OCI-LY7 (cell line): ENCODE results near the gene STK4. TPM values are rescaled to one million over a fixed set of nuclear protein-coding genes. Genes with fewer than 3 reads are reported as not detected.
A peak's percentile ranks its signal among the peaks of the same experiment; 100 is the strongest.
"Not testable (repeated sequence)": the region's sequence is repeated elsewhere in the genome, so short reads cannot be mapped to it uniquely, and the experiment has no call there.

Experiments used
- BruUV-seq: library from RNA; stranded (reverse); fragments of 400-500 nt; replicated peaks from 2 replicates; lab custom pipeline; 2021; lab: Mats Ljungman, UMichigan
- CTCF ChIA-PET: fragments of 300-600 bp; sonication (Branson Sonifier 250); formaldehyde crosslinking; loops from one replicate; lab custom pipeline; 2022; ENCODE audit warnings: antibody characterized with exemption; ENCODE audit not compliant: unreplicated experiment; lab: Charles Lee
- POLR2A ChIA-PET: fragments of 300-600 bp; sonication (Branson Sonifier 250); formaldehyde crosslinking; loops from one replicate; lab custom pipeline; 2022; ENCODE audit warnings: antibody characterized with exemption; lab: Charles Lee
- DNase-seq: peaks from one replicate; pipeline ENCODE4 v3.0.0-alpha.2; 2015; ENCODE audit warnings: low spot score
- H2AFZ ChIP-seq: fragments of 200-600 bp; sonication (generic), shearing (Covaris generic); 2 replicates; pipeline ENCODE4 v1.6.1; 2014; ENCODE audit warnings: mild to moderate bottlenecking, antibody characterized with exemption, low read length, moderate library complexity
- H3K27ac ChIP-seq: fragments of 200-600 bp; sonication (generic); 2 replicates; pipeline ENCODE4 v1.5.1; 2014; ENCODE audit warnings: mixed run types, low read depth, mild to moderate bottlenecking, moderate library complexity, low read length, inconsistent platforms; ENCODE audit not compliant: poor library complexity, severe bottlenecking
- H3K36me3 ChIP-seq: fragments of 200-600 bp; sonication (generic); 2 replicates; pipeline ENCODE4 v1.6.1; 2014; ENCODE audit warnings: mild to moderate bottlenecking, antibody characterized with exemption, low read length, moderate library complexity, mixed read lengths; ENCODE audit not compliant: insufficient read depth
- H3K4me1 ChIP-seq: fragments of 200-600 bp; sonication (generic); 2 replicates; pipeline ENCODE4 v1.5.1; 2014; ENCODE audit warnings: mild to moderate bottlenecking, low read length; ENCODE audit not compliant: insufficient read depth, poor library complexity, severe bottlenecking
- H3K4me2 ChIP-seq: fragments of 200-600 bp; sonication (generic); 2 replicates; pipeline ENCODE4 v1.6.1; 2014; ENCODE audit warnings: mild to moderate bottlenecking, low read length
- H3K4me3 ChIP-seq: fragments of 200-600 bp; sonication (generic); 2 replicates; pipeline ENCODE4 v1.5.1; 2014; ENCODE audit warnings: mild to moderate bottlenecking, low read depth, low read length; ENCODE audit not compliant: poor library complexity, severe bottlenecking
- H3K79me2 ChIP-seq: fragments of 200-600 bp; sonication (generic); 2 replicates; pipeline ENCODE4 v1.6.1; 2016; ENCODE audit warnings: low read depth, mild to moderate bottlenecking, low read length, moderate library complexity, mixed read lengths; ENCODE audit not compliant: insufficient read depth
- H3K9me2 ChIP-seq: fragments of 200-600 bp; sonication (generic); 2 replicates; pipeline ENCODE4 v1.6.1; 2016; ENCODE audit warnings: mild to moderate bottlenecking, low read length, mixed read lengths; ENCODE audit not compliant: insufficient read depth
- H3K9me3 ChIP-seq: fragments of 200-600 bp; sonication (generic); 2 replicates; pipeline ENCODE4 v1.6.1; 2014; ENCODE audit warnings: mild to moderate bottlenecking, mixed run types, low read length, mixed read lengths
- H4K20me1 ChIP-seq: fragments of 200-600 bp; sonication (generic); 2 replicates; pipeline ENCODE4 v1.6.1; 2014; ENCODE audit warnings: mild to moderate bottlenecking, antibody characterized with exemption, low read length, moderate library complexity, mixed read lengths; ENCODE audit not compliant: insufficient read depth
- CTCF ChIP-seq: fragments of 200-600 bp; sonication (generic); conservative IDR thresholded peaks from 2 replicates; pipeline ENCODE4 v1.5.1; 2014; ENCODE audit warnings: mild to moderate bottlenecking, antibody characterized with exemption, low read length, moderate library complexity, mixed read lengths
- EZH2phosphoT487 ChIP-seq: fragments of 200-600 bp; sonication (generic); IDR thresholded peaks from 2 replicates; pipeline ENCODE4 v1.6.1; 2018; ENCODE audit warnings: low read depth, borderline replicate concordance, mild to moderate bottlenecking, mixed run types, antibody characterized with exemption, low read length, moderate library complexity, mixed read lengths
- intact Hi-C: fragments of 100-400 bp; cut with micrococcal nuclease; formaldehyde crosslinking; loops from one replicate; pipeline ENCODE4 v1.10.0; 2022; ENCODE audit not compliant: unreplicated experiment
- total RNA-seq, 2 experiments: library from RNA; depleted of rRNA in 1 of 2; stranded (reverse); fragments of >200 nt in 1 of 2; shearing (Covaris generic) in 1 of 2; gene quantifications; 2 replicates each; pipeline ENCODE4 v1.2.3, GENCODE V29; 2014 to 2022

The STK4 gene
- total RNA-seq, 2 experiments from 2014 or later = 67.9 to 140 TPM

GRCh38 chr20:45060294-45060693 is 94.0 kb downstream of the STK4 start:
- no peak overlapping the region for H2AFZ ChIP-seq
- no peak overlapping the region for H3K27ac ChIP-seq
- no TSS peak for BruUV-seq
- H3K9me3 ChIP-seq = no peaks in the 10 kb centered on the region
- H3K36me3 ChIP-seq = peaks cover 83% of the 10 kb centered on the region
- H3K4me2 ChIP-seq = no peak overlapping the region
- peaks cover 7% of the 10 kb centered on the region for H3K4me1 ChIP-seq
- ChIA-PET POLR2A (interaction anchor here (1.5 kb wide), 1 partner anchor 10 kb away, joined by 6 read pairs; no protein-coding TSS in a partner anchor), CTCF (interaction anchor here (0.7 kb wide), 1 partner anchor 10 kb away, joined by 3 read pairs; no protein-coding TSS in a partner anchor)
- H4K20me1 ChIP-seq = 0 out of 2 replicates have a peak, but pooled peaks cover 4% of the 10 kb centered on the region
- intact Hi-C loops = no loop called here
- peaks cover 17% of the 10 kb centered on the region; the same call in 1 of the 2 replicates for H3K79me2 ChIP-seq
- no peaks in the 10 kb centered on the region for H3K9me2 ChIP-seq
- no peak overlapping the region for H3K4me3 ChIP-seq
- no peak for DNase-seq
- TF ChIP-seq EZH2phosphoT487 (no peak), CTCF (no peak)

DNA sequence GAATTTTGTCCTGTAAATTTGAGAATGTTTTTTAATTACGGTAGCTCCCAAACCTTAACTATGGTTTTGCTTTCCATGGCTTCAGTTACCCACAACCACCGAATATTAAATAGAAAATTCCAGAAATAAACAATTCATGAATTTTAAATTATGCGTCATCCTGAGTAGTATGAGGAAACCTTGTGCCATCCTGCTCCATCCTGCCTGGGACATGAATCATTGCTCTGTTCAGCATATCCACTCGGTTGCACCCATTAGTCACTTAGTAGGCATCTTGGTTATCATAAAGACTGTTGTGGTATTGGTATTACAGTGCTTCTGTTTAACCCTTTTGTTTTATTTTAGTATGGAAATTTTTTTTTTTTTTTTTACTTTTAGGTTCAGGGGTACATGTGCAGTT is 94.9 kb downstream of the STK4 start:
- no peak for DNase-seq
- H3K4me2 ChIP-seq = no peak overlapping the region
- peaks cover 7% of the 10 kb centered on the region for H3K4me1 ChIP-seq
- ChIA-PET POLR2A (interaction anchor here (1.5 kb wide), 1 partner anchor 11 kb away, joined by 6 read pairs; no protein-coding TSS in a partner anchor), CTCF (no interaction called here)
- no peak overlapping the region for H3K4me3 ChIP-seq
- H3K27ac ChIP-seq = no peak overlapping the region
- 0 out of 2 replicates have a peak, but pooled peaks cover 4% of the 10 kb centered on the region for H4K20me1 ChIP-seq
- TF ChIP-seq CTCF (no peak), EZH2phosphoT487 (no peak)
- H3K36me3 ChIP-seq = peaks cover 84% of the 10 kb centered on the region
- H3K79me2 ChIP-seq = peaks cover 27% of the 10 kb centered on the region; the same call in 1 of the 2 replicates
- no peaks in the 10 kb centered on the region for H3K9me3 ChIP-seq
- BruUV-seq = TSS peak; percentile 6
- no peak overlapping the region for H2AFZ ChIP-seq
- H3K9me2 ChIP-seq = no peaks in the 10 kb centered on the region
- intact Hi-C loops = no loop called here

DNA sequence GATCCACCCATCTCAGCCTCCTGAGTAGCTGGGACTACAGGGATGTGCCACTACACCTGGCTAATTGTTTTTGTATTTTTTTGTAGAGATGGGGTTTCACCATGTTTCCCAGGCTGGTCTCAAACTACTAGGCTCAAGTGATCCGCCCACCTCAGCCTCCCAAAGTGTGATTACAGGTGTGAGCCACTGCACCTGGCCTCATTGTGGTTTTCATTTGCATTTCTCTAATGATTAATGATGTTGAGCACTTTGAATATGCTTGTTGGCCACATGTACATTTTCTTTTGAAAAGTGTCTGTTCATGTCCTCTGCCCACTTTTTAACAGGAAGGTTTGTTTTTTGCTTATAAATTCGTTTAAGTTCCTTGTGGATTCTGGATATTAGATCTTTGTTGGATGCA is 96.8 kb downstream of the STK4 start:
- BruUV-seq, H3K4me3 ChIP-seq, H3K9me3 ChIP-seq, H3K9me2 ChIP-seq, intact Hi-C loops, H3K27ac ChIP-seq, H2AFZ ChIP-seq, H3K4me1 ChIP-seq, H3K4me2 ChIP-seq, H4K20me1 ChIP-seq, CTCF ChIA-PET: not testable (repeated sequence)
- Histone ChIP-seq H3K36me3 (peaks cover 84% of the 10 kb centered on the region), H3K79me2 (peaks cover 35% of the 10 kb centered on the region; the same call in 1 of the 2 replicates)
- POLR2A ChIA-PET = interaction anchor here (1.1 kb wide), 1 partner anchor 13 kb away, joined by 6 read pairs; no protein-coding TSS in a partner anchor
- DNase-seq = peak; percentile 33
